Stimulated activated CD8-positive, alpha-beta memory T cell treated with anti-CD3 and anti-CD28 coated beads, Interleukin-4, amount 100 ng/mL, for 4 hours (primary cell): ENCODE data around the gene PTPN21.

ENCODE experiments used
- DNase-seq, 2 donors: peaks; one replicate each; pipeline ENCODE4 v3.0.0-alpha.2; 2020; ENCODE audit warnings: low read depth in 2 of 2, low spot score in 1 of 2

Gene PTPN21

DNA sequence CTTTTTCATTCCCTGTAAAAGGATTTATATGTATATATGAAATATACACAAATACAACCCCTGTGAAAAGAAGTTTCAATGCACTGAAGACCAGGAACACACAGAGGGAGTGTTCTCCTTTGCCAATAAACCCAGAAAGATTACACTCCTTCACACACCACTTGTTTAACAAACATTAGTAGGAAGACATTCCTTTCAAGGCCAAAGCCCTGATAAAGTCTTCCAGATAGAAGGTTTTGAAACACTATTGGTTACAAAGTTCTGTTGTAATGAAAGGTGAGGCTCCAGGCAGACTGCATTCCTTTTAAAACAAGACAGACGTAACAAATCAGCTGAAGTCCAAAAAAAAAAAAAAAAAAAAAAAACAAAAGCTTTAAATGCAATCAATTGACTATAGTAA, 81.0 kb downstream of the PTPN21 start:
- DNase-seq = no peak

- no peak for DNase-seq
Measured at GRCh38 chr14:88470542-88471440, 84.0 kb downstream of the PTPN21 start.

- no peak for DNase-seq
Measured at GRCh38 chr14:88468406-88468805, 86.4 kb downstream of the PTPN21 start.

DNA sequence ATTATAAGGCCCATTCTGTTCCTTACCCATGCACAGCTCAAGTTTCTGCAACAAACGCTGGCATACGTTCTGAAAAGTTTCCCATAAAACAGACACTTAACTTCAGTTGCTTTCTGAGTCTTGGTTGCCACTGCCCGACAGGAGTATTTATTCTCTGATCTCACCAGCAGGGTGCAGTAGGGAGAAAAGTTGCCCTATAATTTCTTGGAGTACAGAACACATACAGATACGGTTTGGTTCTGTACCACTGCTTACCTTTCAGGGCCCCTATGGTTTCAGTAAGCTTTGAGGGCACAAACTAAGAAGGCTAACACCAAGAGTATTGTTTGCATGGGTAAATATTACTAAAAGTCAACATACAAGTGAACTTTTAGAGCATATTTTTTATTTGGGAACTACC, 91.5 kb downstream of the PTPN21 start:
- no peak for DNase-seq

- no peak for DNase-seq
Measured at GRCh38 chr14:88454886-88455285, 99.9 kb downstream of the PTPN21 start.

DNA sequence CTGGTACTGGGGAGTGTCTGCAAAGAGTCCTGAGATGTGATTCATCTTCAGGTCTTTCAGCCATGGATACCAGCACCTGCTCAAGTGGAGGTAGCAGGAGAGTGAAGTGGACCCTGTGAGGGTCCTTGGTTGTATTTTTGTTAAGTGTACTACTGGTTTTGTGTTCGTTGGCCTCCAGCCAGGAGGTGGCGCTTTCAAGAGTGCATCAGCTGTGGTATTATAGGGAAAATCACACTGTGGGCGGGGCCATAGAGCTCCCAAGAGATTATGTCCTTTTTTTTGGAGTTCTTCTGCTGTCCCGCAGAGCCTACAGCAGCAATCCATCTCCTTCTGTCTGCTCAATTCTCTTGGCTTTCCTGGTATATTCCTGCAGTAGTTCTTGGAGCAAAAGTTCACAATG, 102.6 kb downstream of the PTPN21 start:
- DNase-seq = no peak

DNA sequence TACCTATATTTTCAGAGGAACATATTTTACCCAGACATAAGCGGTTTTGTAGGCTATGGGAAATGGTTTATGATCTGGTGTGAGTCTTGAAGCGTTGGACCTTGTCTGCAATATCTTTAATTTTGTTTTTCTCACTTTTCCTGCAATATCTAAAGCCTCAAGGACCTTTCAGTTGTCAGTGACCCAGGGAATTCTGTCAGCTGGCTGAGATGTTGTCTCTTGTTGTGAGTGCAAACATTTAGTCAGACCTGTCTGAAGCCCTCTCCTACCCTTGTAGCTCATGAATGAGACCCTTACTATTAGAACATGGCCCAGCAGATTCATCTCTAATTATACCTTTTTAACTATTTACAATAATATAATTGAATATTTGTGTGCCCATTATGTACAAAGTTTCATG, 115.7 kb downstream of the PTPN21 start:
- DNase-seq = no peak

DNA sequence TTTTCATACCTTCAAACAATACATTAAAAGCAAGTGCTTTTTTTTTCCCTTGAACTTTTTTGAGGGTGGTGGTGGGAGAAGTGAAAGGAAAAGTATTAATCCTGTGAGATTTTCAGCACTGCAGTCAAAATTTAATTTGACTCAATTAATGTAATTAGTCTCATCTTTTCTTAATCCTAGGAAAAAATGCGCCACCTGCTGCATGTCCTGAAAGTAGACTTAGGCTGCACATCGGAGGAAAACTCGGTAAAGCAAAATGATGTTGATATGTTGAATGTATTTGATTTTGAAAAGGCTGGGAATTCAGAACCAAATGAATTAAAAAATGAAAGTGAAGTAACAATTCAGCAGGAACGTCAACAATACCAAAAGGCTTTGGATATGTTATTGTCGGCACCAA, 117.1 kb downstream of the PTPN21 start:
- no peak for DNase-seq

GRCh38 chr14:88430976-88431375, 123.8 kb downstream of the PTPN21 start:
- DNase-seq = no peak

- no peak for DNase-seq
Measured at GRCh38 chr14:88426271-88426670, 128.5 kb downstream of the PTPN21 start.

GRCh38 chr14:88424573-88424972, 130.2 kb downstream of the PTPN21 start:
- DNase-seq = no peak

GRCh38 chr14:88422919-88423650, 131.7 kb downstream of the PTPN21 start:
- DNase-seq = no peak

DNA sequence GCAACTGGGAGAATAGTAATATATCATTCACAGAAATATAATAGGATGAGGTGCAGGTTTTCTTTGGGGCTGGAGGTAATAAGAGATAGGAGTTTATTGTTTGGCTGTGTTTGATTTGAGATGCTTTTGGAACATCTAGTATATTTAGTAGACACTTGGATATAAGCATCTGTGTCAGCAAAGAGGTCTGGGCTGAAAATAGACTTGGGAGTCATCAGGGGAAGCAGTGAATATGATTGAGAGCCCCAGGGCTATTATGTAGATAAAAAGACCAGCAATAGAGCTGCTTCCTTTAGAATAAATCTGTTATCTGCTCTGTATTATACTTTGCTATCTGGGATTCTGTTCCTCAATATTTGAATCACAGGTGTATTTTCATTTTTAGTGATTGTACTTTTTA, 132.8 kb downstream of the PTPN21 start:
- no peak for DNase-seq

DNA sequence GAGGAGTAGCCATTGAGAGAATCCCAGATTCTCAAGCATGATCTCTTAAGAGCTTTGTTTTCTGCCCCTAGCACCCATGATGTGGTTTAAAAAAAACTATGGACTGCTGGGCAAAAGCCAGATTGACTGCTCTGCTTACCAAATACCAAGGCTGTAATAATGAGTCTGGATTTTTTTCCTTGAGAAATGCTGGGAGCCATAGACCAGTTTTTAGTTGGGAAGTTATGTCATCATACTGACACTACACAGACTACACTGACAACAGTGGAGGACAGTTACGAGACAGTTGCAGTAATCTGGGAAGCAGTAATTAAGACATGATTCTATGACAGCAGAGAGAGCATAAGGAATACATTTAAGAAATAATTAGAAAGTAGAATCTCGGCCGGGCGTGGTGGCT, 133.5 kb downstream of the PTPN21 start:
- DNase-seq = no peak

DNA sequence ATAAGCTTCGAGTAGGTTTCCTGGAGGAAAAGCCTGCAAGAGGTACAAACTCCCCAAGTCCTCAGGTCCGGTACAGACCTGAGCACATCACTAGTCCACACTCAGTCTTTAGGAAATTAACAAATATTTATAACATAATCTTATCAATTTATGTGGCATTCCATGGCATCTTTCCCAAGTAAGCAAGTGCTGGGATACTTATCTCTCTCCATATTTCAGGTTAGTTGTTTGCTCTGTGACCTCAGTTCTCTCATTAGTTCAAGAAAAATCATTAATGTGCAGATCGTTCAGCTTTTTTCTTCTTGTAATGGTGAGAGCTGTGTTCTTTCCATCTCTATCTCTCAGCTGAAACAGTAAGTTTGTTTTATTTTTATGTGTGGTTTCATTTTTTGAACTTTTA, 134.6 kb downstream of the PTPN21 start:
- DNase-seq = no peak

GRCh38 chr14:88417594-88417993, 137.2 kb downstream of the PTPN21 start:
- no peak for DNase-seq
